GM10266 (cell line): Measurements from ENCODE around the gene UTRN.

Experiments used
- DNase-seq: peaks from one replicate; pipeline ENCODE4 v3.0.0; 2012; ENCODE audit errors: extremely low spot score
- TF ChIP-seq, protein P1 (sequence below): IDR thresholded peaks from 2 replicates; pipeline ENCODE4 v1.5.1; 2012; ENCODE audit warnings: mild to moderate bottlenecking, low read depth; ENCODE audit not compliant: control insufficient read depth, insufficient read depth; ENCODE audit errors: missing control alignments

The UTRN gene

DNA sequence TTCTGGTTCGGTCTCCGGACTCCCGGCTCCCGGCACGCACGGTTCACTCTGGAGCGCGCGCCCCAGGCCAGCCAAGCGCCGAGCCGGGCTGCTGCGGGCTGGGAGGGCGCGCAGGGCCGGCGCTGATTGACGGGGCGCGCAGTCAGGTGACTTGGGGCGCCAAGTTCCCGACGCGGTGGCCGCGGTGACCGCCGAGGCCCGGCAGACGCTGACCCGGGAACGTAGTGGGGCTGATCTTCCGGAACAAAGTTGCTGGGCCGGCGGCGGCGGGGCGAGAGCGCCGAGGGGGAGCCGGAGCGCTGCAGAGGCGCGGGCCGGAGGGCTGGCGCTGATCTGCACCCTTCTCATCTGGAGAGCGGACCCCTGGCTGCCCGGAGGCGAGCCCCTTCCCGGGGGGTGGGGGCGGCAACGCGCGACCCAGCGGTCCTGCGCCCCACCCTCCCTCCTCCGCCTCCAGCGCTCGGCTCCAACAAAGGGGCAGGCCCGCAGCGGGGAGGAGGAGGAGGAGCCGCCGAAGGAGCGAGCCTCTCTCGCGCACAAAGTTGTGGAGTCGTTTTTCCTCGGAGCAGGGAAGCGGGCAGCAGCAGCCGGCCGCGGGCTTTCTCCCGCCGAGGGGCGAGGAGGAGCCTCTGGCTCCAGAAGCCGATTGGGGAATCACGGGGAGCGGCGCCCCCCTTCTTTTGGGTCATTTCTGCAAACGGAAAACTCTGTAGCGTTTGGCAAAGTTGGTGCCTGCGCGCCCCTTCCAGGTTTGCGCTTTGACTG, at the start of gene UTRN:
UTRN (plus strand) TSS at position 553 of the 765 bp plus-strand sequence. CDS start 6,494 bp downstream, outside the sequence.
- TF ChIP-seq, protein P1, sequence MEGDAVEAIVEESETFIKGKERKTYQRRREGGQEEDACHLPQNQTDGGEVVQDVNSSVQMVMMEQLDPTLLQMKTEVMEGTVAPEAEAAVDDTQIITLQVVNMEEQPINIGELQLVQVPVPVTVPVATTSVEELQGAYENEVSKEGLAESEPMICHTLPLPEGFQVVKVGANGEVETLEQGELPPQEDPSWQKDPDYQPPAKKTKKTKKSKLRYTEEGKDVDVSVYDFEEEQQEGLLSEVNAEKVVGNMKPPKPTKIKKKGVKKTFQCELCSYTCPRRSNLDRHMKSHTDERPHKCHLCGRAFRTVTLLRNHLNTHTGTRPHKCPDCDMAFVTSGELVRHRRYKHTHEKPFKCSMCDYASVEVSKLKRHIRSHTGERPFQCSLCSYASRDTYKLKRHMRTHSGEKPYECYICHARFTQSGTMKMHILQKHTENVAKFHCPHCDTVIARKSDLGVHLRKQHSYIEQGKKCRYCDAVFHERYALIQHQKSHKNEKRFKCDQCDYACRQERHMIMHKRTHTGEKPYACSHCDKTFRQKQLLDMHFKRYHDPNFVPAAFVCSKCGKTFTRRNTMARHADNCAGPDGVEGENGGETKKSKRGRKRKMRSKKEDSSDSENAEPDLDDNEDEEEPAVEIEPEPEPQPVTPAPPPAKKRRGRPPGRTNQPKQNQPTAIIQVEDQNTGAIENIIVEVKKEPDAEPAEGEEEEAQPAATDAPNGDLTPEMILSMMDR: no peak
- DNase-seq: peak; percentile 80

DNA sequence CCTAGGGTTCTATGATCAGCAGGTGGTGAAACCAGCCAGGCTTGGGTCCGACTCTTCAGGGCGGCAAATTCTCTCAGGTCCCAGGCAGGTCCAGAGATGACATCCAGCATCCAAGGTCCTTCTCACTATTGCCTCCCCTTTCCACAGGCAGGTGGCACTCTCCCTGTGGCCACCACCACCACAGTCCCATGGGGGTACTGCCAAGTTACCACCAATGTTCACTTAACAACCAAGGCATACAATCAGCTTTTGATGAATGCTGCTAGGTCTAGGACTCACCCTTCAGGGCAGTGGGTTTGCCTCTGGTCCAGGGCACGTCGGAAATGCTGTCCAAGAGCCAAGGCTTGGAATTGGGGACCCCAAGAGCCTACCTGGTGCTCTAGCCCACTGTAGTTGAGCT, 40.4 kb upstream of the UTRN start:
- TF ChIP-seq, protein P1: no peak

DNA sequence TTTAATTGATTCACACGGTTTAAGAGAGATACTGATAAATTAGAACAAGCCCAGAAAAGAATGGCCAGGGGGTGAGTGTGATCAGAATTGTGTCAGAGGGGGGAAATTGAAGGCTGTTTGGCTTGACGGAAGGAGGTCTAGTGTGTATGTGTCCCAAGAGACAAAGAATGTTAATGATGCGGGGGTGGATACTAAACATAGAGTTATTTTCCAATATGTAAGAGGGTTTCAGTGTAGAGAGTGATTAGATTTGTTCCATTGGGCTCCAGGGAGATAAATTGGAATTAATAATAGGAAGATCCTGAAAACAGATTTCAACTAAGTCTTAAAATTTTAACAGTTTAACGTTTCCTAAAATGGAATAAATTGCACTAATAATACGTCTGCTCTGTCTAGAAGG, 38.1 kb upstream of the UTRN start:
- TF ChIP-seq, protein P1: no peak
- no peak for DNase-seq

More for the DNA sequence above, 40.4 kb upstream of the UTRN start:
- no peak for DNase-seq

DNA sequence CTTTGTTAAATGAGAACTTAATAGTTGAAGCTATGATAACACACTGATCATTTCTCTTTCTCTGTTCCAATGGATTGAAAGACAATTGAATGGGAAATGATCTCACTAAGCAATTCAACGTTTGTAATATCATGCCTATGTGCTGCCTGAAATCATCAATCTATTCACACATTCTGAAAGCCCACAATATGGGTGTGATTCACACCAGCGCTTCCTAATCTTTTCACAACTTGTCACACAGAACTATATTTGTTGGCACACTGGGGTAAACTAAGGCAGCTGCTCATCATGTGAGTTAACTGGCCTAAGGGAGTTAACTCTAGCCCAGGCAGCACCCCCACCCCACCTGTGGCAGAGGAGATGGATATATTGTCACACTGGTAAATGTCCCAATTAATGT, 37.1 kb upstream of the UTRN start:
- TF ChIP-seq, protein P1: no peak

DNA sequence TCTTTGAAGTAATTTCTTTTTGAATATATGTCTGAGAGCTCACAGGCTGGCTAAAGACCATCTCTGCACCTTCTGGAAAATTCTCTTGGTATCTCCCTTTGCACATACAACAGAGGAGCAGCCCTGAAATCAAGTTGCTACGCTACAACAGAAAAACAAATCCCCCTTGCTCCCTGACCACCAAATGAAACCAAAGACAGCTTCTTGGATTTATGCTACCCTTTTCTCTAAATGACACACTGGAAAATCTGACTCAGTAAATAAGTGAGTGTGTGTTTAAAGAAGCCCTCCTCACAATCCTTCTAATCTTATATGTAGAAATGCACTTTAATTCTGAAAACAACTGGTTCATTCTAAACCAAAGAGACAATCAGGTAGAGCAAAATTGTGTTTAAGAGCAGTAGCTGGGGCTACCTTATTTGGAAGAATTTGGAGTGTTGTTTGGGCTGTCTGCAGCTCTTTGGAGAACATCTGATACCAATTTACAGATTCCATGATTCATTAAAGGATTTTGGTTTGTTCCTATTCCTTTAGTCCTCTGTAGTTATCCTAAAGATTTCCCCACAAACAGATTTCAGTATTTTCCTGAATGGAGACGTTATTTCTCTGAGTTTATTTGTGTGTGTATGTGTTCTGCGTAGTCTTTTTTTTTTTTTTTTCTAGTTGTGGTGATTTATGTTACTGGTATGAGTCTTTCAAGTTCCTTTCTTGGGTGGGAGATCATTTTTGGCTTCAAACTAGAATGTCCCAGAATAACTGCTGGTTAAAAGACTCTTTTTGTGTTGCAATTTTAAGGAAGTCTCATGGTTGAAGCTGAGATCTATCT, 36.4 kb upstream of the UTRN start:
- TF ChIP-seq, protein P1: no peak
- peak; percentile 21 for DNase-seq

More for the DNA sequence above, 37.1 kb upstream of the UTRN start:
- DNase-seq: no peak

DNA sequence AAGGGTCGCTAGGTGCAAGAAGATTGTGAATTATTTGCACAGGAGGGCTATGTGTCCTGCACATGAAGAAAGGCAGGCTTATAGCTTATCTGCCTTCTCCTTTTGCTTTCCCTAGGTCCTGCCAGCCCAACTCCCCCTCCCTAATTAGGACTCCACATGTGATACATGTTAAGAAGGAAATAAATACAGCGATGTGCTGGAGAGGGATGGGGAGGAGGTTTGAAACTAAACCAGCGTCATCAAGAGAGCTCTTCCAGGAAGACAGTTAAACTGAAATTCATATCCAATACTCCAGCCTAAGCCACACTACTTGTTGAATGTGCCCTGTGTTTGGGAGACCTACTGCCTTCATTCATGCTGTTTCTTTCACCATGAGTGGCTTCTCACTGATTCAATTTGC, 34.9 kb upstream of the UTRN start:
- no peak for DNase-seq
- TF ChIP-seq, protein P1: no peak
